GM12872 (cell line): ENCODE measurements around the gene DPF1.

Experiments used
- TF ChIP-seq, protein P1 (sequence below): IDR thresholded peaks from 3 replicates; pipeline ENCODE4 v1.5.1; 2011; ENCODE audit warnings: low read depth, mild to moderate bottlenecking, low read length, moderate library complexity; ENCODE audit not compliant: insufficient read depth

The DPF1 gene

DNA sequence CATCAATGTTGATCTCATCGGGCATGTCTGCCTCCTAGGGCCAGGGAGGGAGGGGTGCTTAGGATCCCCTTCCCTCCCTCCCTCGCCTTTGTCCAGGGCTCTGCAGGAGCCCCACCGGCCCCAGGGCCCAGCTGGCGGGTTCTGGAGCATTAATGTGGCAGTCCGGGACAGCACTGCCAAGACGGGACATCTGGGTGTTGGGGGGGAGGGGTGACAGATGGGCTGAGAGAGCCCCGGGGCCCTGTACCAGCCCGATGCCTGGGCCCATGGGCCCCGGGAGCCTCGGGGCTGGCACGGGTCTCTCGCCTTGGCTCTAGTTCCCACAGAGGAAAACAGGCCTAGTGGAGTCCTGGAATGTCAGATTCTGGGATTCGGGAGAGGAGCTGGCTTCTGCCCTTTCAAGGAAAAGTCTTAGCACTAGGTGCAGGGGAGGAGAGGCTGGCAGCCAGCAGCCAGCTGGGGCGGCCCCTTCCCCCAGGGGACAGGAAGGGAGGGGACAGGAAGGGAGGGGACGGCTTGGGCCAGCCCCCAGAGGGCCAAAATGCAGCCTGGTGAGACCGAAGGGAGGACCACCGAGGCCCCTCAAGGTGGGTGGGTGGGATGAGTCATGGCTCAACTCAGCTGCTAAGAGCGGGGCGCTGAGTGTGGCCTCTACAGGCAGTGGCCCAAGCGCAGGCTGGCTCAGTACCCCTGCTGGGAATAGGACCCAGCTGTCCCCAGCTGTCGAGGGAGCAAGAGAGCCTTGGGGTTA, 29.1 kb upstream of the DPF1 start:
- TF ChIP-seq, protein P1, sequence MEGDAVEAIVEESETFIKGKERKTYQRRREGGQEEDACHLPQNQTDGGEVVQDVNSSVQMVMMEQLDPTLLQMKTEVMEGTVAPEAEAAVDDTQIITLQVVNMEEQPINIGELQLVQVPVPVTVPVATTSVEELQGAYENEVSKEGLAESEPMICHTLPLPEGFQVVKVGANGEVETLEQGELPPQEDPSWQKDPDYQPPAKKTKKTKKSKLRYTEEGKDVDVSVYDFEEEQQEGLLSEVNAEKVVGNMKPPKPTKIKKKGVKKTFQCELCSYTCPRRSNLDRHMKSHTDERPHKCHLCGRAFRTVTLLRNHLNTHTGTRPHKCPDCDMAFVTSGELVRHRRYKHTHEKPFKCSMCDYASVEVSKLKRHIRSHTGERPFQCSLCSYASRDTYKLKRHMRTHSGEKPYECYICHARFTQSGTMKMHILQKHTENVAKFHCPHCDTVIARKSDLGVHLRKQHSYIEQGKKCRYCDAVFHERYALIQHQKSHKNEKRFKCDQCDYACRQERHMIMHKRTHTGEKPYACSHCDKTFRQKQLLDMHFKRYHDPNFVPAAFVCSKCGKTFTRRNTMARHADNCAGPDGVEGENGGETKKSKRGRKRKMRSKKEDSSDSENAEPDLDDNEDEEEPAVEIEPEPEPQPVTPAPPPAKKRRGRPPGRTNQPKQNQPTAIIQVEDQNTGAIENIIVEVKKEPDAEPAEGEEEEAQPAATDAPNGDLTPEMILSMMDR = no peak

DNA sequence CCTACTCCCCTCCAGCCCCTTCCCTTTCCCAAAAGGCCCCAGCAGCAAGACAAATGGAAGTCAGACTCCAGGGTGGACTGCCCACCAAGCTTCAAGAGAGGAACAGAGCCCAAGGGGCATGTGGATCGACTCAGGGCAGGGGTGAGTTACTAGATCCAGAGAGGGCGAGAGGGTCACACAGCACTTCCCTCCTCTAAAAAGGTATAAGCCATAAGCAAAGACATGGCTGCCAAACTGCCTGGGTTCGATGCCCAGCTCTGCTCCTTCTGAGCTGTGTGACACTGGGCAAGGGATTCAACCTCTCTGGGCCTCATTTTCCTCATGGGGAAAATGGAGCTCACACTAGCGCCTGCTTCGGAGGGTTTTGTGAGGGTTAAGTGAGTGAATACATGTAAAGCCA, 28.4 kb upstream of the DPF1 start:
- TF ChIP-seq, protein P1 = no peak

DNA sequence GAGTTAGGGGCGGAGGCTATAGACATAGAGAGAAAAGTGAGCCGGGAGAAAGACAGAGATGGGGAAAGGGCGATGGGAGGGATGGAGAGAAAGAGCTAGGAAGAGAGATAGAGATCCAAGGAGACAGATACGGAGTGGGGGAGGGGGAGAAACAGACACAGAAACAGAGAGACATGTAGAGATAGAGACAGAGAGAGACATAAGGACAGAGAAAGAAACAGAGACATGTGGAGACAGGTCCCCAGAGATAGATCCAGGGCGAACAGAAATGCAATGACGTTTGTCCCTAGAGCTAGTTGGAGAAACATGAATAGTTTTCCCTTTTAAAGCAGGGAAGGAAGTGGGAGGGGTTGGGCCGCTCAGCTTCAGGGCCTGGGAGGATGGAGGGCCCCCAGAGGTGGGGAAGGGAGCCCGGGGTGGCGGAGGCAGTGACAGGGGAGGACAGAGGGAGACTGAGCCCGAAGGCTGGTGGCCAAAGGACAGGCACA, 27.6 kb upstream of the DPF1 start:
- TF ChIP-seq, protein P1 = no peak

DNA sequence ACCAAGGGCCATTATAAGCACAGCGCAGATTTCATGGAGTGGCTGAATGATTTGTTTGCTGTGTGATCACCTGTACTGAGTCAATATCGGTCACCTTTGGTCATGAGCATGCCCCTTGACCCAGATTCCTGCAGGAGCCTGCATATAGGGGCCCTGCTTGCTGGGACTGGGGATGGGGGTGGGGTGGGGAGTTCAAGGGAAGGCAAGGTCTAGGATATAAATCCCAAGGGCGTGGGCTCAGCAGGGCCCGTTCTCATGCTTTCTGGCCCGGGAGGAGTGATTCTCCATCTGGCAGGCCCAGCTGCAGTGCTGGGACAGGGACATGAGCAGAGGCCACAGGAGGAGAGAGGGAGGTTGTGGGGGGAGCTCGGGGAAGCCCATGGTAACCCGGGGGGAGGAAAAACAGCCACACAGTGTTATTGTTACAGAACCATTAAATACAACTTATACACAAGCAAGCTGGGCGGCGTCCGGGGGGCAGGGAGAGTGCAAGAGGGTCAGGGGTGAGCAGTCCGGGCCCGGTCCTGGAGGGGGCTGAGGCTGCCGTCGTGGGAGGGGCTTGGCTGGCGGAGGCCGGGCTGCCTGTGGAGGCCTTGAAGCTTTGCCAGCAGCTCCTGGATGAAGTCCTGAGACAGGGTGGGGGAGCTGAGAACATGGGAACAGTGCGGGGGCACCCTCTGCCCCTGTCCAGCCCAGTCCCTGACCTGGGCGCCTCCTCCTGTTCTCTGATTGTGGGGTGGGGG, 27.0 kb upstream of the DPF1 start:
- TF ChIP-seq, protein P1 = no peak

DNA sequence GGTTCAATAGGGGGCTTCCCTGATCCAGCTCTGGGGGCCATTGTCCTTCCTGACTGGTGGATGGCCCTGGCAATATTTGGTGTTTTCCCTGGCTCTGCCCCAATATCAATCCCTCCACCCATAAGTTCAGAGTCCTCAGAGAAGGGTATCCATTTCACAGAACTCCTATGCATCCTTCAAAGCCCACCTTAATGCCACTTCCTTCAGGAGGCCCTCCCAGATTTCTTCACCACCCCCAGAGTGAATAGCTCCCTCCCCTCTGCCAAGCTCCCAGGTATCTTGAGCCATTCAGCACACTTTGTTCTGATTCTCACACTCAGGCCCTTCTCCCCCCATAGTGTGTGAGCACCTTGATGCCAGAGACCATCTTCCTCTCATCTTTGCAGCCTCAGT, 26.4 kb upstream of the DPF1 start:
- TF ChIP-seq, protein P1 = no peak

DNA sequence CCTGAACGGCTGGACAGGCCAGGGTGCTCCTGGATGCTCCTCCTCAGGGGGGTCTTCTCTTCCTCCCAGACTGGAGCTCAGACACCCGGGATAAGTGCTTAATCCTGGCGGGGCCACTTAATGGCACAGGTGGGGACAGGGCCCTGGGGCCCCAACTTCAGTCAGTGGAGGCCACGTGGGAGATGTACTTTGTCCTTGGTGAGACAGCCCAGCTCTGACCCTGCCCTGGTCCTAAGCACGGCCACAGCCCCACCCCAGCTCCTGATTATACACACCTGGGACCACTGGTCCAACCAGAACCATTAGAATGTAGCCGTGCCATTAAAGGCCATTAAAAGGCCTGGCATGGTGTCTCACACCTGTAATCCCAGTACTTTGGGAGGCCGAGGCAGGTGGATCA, 24.4 kb upstream of the DPF1 start:
- TF ChIP-seq, protein P1 = no peak

DNA sequence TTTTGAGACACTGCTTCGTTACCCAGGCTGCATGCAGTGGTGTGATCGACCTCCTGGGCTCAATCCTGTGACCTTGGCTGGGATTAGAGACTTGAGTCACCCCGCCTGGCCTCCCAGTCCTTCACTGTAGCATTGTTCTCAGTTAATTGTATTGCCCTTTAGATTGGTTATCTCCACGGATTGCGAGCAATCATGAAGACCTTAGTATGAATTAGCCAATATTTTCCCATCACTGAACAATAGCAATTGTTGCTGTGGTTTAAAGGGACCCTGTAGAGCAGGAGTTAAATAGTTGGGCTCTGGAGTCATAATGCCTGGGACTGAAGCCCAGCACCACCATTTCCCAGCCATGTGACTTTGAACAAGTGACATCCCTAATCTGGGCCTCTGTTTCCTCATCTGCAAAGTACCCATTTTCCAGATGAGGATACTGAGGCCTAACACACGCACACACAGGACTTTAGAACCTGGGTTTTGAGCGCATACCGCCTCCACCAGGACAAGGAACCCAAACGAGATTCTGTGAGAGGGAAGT, 23.8 kb upstream of the DPF1 start:
- TF ChIP-seq, protein P1 = no peak
